Endodermal cell (in vitro differentiated cells): ENCODE data around the gene MYO16. TPM values are rescaled to one million over a fixed set of nuclear protein-coding genes. Genes with fewer than 3 reads are reported as not detected.

Experiments used
- DNase-seq: peaks from one replicate; pipeline ENCODE4 v3.0.0-alpha.2; 2017
- H3K27ac ChIP-seq: 2 replicates; pipeline ENCODE4 v1.5.1; 2013; ENCODE audit warnings: mild to moderate bottlenecking, low read depth, low read length, moderate library complexity
- H3K27me3 ChIP-seq: 2 replicates; pipeline ENCODE4 v1.6.1; 2013; ENCODE audit warnings: mild to moderate bottlenecking, low read length, moderate library complexity; ENCODE audit not compliant: insufficient read depth, control insufficient read depth, poor library complexity, severe bottlenecking
- H3K36me3 ChIP-seq: 2 replicates; pipeline ENCODE4 v1.7.0; 2013; ENCODE audit warnings: mild to moderate bottlenecking, low read length, moderate library complexity; ENCODE audit not compliant: control insufficient read depth, insufficient read depth
- H3K4me1 ChIP-seq: one replicate; pipeline ENCODE4 v1.7.0; 2013; ENCODE audit warnings: low read length; ENCODE audit not compliant: control insufficient read depth, insufficient read depth
- H3K4me3 ChIP-seq: 2 replicates; pipeline ENCODE4 v1.5.1; 2013; ENCODE audit warnings: mild to moderate bottlenecking, low read length, moderate library complexity
- H3K9ac ChIP-seq: 2 replicates; pipeline ENCODE4 v1.6.1; 2013; ENCODE audit warnings: mild to moderate bottlenecking, low read length, moderate library complexity; ENCODE audit not compliant: poor library complexity, severe bottlenecking; ENCODE audit errors: extremely low read depth
- H3K9me3 ChIP-seq: 2 replicates; pipeline ENCODE4 v1.6.1; 2013; ENCODE audit warnings: mild to moderate bottlenecking, low read length, moderate library complexity; ENCODE audit not compliant: control insufficient read depth
- H3K27ac Mint-ChIP-seq: 2 replicates; pipeline ENCODE4 v1.8.0; 2020; ENCODE audit warnings: mixed read lengths
- H3K27me3 Mint-ChIP-seq: 2 replicates; pipeline ENCODE4 v1.8.0; 2021; ENCODE audit warnings: mild to moderate bottlenecking, mixed read lengths; ENCODE audit not compliant: insufficient read depth
- H3K36me3 Mint-ChIP-seq: 2 replicates; pipeline ENCODE4 v1.8.0; 2020; ENCODE audit warnings: low read depth, mixed read lengths
- H3K4me1 Mint-ChIP-seq: 2 replicates; pipeline ENCODE4 v1.8.0; 2020; ENCODE audit warnings: mixed read lengths
- H3K4me3 Mint-ChIP-seq: 2 replicates; pipeline ENCODE4 v1.8.0; 2020; ENCODE audit warnings: mild to moderate bottlenecking, moderate library complexity, mixed read lengths
- H3K9me3 Mint-ChIP-seq: 2 replicates; pipeline ENCODE4 v1.8.0; 2020; ENCODE audit warnings: mild to moderate bottlenecking, mixed read lengths
- WGBS, 2 experiments: methylation state at CpG; one replicate each; pipeline versions ENCODE4 v1.1.5 to v1.1.7; 2013; ENCODE audit warnings: missing lambda C conversion rate in 2 of 2, mixed read lengths in 1 of 2; ENCODE audit not compliant: insufficient coverage in 1 of 2, insufficient read length in 1 of 2; 5-methylcytosine and 5-hydroxymethylcytosine counted together
- total RNA-seq, 2 donors: library from RNA; stranded (reverse); fragmentation: NEBNext Ultra II Directional in 1 of 2; extraction: Animal tissue kit (Norgen Biotek cat#: 25700) in 1 of 2; gene quantifications; 2 replicates in 1 of 2; 3 replicates in 1 of 2; pipeline ENCODE4 v1.2.1, GENCODE V29; 2021
- TF ChIP-seq, protein P1 (sequence below): fragments of 200-600 bp; sonication (generic); conservative IDR thresholded peaks from 2 replicates; pipeline ENCODE4 v1.5.0; 2021; ENCODE audit warnings: antibody characterized with exemption, mild to moderate bottlenecking

The MYO16 gene
- total RNA-seq, 2 donors from 2014 or later = 0.70 to 1.2 TPM

DNA sequence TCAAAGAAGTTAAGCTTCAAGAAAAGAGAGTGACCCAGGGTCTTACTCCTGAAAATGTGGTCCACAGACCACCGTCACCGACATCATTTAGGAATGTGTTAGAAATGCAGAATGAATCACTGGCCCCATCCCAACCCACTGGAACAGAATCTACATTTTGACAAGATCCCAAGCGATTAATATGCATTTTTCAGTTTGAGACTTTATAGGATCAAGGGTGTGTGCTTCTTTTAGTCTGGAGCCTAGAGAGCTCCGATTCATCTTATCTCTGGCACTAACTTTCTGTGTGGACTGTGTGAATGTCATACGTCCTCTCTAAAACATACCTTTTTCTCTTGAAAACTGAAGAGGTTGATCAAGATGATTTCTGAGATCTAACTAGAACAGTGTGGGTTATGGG, 484.8 kb downstream of the MYO16 start:
- no peak for DNase-seq
- WGBS, 2 experiments = 92 to 98% methylated on average over 5 of the region's 5 CpGs
- H3K4me3 ChIP-seq = no peak overlapping the region
- no peak overlapping the region for H3K9ac ChIP-seq
- Mint-ChIP-seq H3K4me3 (no peak overlapping the region), H3K4me1 (no peaks in the 10 kb centered on the region), H3K27ac (no peak overlapping the region), H3K9me3 (no peaks in the 10 kb centered on the region), H3K27me3 (peaks cover 3% of the 10 kb centered on the region), H3K36me3 (no peaks in the 10 kb centered on the region)
- TF ChIP-seq, protein P1, sequence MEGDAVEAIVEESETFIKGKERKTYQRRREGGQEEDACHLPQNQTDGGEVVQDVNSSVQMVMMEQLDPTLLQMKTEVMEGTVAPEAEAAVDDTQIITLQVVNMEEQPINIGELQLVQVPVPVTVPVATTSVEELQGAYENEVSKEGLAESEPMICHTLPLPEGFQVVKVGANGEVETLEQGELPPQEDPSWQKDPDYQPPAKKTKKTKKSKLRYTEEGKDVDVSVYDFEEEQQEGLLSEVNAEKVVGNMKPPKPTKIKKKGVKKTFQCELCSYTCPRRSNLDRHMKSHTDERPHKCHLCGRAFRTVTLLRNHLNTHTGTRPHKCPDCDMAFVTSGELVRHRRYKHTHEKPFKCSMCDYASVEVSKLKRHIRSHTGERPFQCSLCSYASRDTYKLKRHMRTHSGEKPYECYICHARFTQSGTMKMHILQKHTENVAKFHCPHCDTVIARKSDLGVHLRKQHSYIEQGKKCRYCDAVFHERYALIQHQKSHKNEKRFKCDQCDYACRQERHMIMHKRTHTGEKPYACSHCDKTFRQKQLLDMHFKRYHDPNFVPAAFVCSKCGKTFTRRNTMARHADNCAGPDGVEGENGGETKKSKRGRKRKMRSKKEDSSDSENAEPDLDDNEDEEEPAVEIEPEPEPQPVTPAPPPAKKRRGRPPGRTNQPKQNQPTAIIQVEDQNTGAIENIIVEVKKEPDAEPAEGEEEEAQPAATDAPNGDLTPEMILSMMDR = no peak
- H3K9me3 ChIP-seq = no peaks in the 10 kb centered on the region
- no peak overlapping the region for H3K27ac ChIP-seq
- H3K4me1 ChIP-seq = no peaks in the 10 kb centered on the region
- no peaks in the 10 kb centered on the region for H3K27me3 ChIP-seq
- H3K36me3 ChIP-seq = no peaks in the 10 kb centered on the region

GRCh38 chr13:109114991-109115390, 485.6 kb downstream of the MYO16 start:
- no peak overlapping the region for H3K27ac ChIP-seq
- H3K9me3 ChIP-seq = no peaks in the 10 kb centered on the region
- TF ChIP-seq, protein P1 = no peak
- Mint-ChIP-seq H3K4me3 (no peak overlapping the region), H3K27me3 (peaks cover 3% of the 10 kb centered on the region), H3K36me3 (no peaks in the 10 kb centered on the region), H3K27ac (no peak overlapping the region), H3K4me1 (no peaks in the 10 kb centered on the region), H3K9me3 (no peaks in the 10 kb centered on the region)
- no peaks in the 10 kb centered on the region for H3K4me1 ChIP-seq
- no peak for DNase-seq
- no peak overlapping the region for H3K9ac ChIP-seq
- no peaks in the 10 kb centered on the region for H3K27me3 ChIP-seq
- H3K4me3 ChIP-seq = no peak overlapping the region
- WGBS, 2 experiments = 100% methylated on average over 2 of the region's 2 CpGs; no CpG with 5 or more reads in 1 of the 2 experiments
- H3K36me3 ChIP-seq = no peaks in the 10 kb centered on the region

DNA sequence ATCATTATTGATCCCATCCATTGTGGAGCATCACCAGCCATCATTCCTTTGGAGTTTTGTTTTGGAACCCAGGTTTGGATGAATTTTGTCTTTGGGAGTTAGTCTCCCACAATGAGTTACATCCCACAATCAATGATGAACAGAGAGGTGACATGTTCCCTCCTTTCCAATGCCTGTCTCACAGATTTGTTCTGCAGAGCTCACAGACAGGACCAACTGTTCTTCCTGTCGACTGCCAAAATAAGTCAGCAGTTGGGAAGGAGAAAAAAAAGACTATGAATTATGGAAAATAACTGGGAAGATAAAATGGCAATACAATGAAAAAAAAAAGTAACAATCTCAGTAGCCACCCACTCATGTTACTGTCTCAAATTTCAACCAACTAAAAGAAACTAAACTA, 489.1 kb downstream of the MYO16 start:
- H3K27ac ChIP-seq = no peak overlapping the region
- H3K9me3 ChIP-seq = no peaks in the 10 kb centered on the region
- no peaks in the 10 kb centered on the region for H3K36me3 ChIP-seq
- no peak overlapping the region for H3K4me3 Mint-ChIP-seq
- no peaks in the 10 kb centered on the region for H3K4me1 ChIP-seq
- peaks cover 1% of the 10 kb centered on the region for H3K27me3 Mint-ChIP-seq
- TF ChIP-seq, protein P1 = no peak
- no peak overlapping the region for H3K27ac Mint-ChIP-seq
- no peaks in the 10 kb centered on the region for H3K27me3 ChIP-seq
- 90% methylated on average over 1 of the region's 1 CpG; no CpG with 5 or more reads in 1 of the 2 experiments for WGBS, 2 experiments
- H3K9ac ChIP-seq = no peak overlapping the region
- H3K9me3 Mint-ChIP-seq = no peaks in the 10 kb centered on the region
- no peaks in the 10 kb centered on the region for H3K36me3 Mint-ChIP-seq
- no peak overlapping the region for H3K4me3 ChIP-seq
- peaks cover 6% of the 10 kb centered on the region for H3K4me1 Mint-ChIP-seq
- DNase-seq = no peak
